Caki2 (cell line): ENCODE measurements around the gene SPECC1L. TPM values are rescaled to one million over a fixed set of nuclear protein-coding genes. Genes with fewer than 3 reads are reported as not detected.

Source experiments
- DNase-seq: peaks from one replicate; pipeline ENCODE4 v3.0.0-alpha.2; 2015; ENCODE audit warnings: low read depth
- in situ Hi-C: cut with HindIII; loops from 2 replicates; pipeline ENCODE4 v1.10.0; 2016; ENCODE audit warnings: low sequenced_read_pairs, low pct_unique_long_range_greater_than_20kb, mixed read lengths
- total RNA-seq: library from RNA; depleted of rRNA; stranded (reverse); fragments of >200 nt; shearing (Covaris generic); gene quantifications from 2 replicates; pipeline ENCODE4 v1.2.3, GENCODE V29; 2014; ENCODE audit warnings: low replicate concordance

Gene SPECC1L
- total RNA-seq, 1 experiment from 2014 or later, result 6.7 TPM

GRCh38 chr22:24402460-24403192 lies 132.0 kb downstream of the SPECC1L start:
- in situ Hi-C loops, result no loop called here
- DNase-seq, result peak; percentile 80

GRCh38 chr22:24403346-24403745 lies 132.7 kb downstream of the SPECC1L start:
- no peak for DNase-seq
- in situ Hi-C loops, result no loop called here

- DNase-seq, result no peak
- in situ Hi-C loops, result no loop called here
Measured at GRCh38 chr22:24404561-24405275, 134.1 kb downstream of the SPECC1L start.

- DNase-seq, result no peak
- in situ Hi-C loops, result no loop called here
Measured at GRCh38 chr22:24405631-24406321, 135.1 kb downstream of the SPECC1L start.

- in situ Hi-C loops, result no loop called here
- DNase-seq, result no peak
Measured at GRCh38 chr22:24406322-24407277, 136.0 kb downstream of the SPECC1L start.

GRCh38 chr22:24407278-24407665 lies 136.6 kb downstream of the SPECC1L start:
- DNase-seq, result no peak
- in situ Hi-C loops, result no loop called here

GRCh38 chr22:24407884-24408283 lies 137.3 kb downstream of the SPECC1L start:
- no peak for DNase-seq
- in situ Hi-C loops, result no loop called here

- no peak for DNase-seq
- in situ Hi-C loops, result no loop called here
Measured at GRCh38 chr22:24408630-24409029, 138.0 kb downstream of the SPECC1L start.

- in situ Hi-C loops, result no loop called here
- DNase-seq, result no peak
Measured at GRCh38 chr22:24409707-24410106, 139.1 kb downstream of the SPECC1L start.

GRCh38 chr22:24410110-24410856 lies 139.7 kb downstream of the SPECC1L start:
- in situ Hi-C loops, result no loop called here
- no peak for DNase-seq

- DNase-seq, result no peak
- in situ Hi-C loops, result no loop called here
Measured at GRCh38 chr22:24411256-24412004, 140.8 kb downstream of the SPECC1L start.

- in situ Hi-C loops, result no loop called here
Measured at GRCh38 chr22:24412274-24412673, 141.6 kb downstream of the SPECC1L start.

GRCh38 chr22:24413271-24413670 lies 142.6 kb downstream of the SPECC1L start:
- in situ Hi-C loops, result no loop called here
- no peak for DNase-seq

More at GRCh38 chr22:24412274-24412673, 141.6 kb downstream of the SPECC1L start:
- no peak for DNase-seq

- in situ Hi-C loops, result no loop called here
- DNase-seq, result peak; percentile 43
Measured at GRCh38 chr22:24413736-24414385, 143.2 kb downstream of the SPECC1L start.

- no peak for DNase-seq
- in situ Hi-C loops, result no loop called here
Measured at GRCh38 chr22:24414523-24414922, 143.9 kb downstream of the SPECC1L start.
